ENCODE measurements around the gene ACP1. TPM values are rescaled to one million over a fixed set of nuclear protein-coding genes. Genes with fewer than 3 reads are reported as not detected.

The ACP1 gene
- total and polyA plus RNA-seq, 9 donors: 59.1 to 89.0 (median 70.8) TPM

DNA sequence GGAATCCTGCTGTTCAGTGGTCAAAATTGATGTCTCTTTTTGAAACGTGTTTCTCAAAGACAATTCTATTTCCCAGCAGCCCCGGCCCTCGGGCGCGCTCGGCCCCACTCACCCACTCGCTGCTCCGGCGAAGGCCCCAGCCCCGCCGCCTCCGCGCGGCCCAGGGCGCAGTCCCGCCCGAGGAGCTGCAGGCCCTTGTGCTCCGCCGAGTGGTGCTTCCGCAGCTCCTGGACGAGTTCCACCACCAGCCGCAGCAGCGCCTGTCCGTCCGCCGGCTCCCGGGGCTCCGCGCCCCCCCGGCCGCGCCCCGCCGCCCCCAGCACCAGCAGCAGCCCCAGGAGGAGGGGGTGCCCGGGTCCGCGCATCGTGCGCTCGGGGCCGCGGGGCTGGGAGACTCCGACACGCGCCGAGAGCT is 22.7 kb downstream of the ACP1 start:
- Histone ChIP-seq H3K27ac (peak overlapping the region; percentile 50 to 79), H3K9me3 (no peaks in the 10 kb centered on the region), H3K4me1 (ENCODE audit: insufficient read depth) (peaks cover 11% of the 10 kb centered on the region), H3K27me3 (no peaks in the 10 kb centered on the region), H3K4me3 (peak overlapping the region; percentile 62), H3K36me3 (no peaks in the 10 kb centered on the region)
- TF ChIP-seq, protein P1, sequence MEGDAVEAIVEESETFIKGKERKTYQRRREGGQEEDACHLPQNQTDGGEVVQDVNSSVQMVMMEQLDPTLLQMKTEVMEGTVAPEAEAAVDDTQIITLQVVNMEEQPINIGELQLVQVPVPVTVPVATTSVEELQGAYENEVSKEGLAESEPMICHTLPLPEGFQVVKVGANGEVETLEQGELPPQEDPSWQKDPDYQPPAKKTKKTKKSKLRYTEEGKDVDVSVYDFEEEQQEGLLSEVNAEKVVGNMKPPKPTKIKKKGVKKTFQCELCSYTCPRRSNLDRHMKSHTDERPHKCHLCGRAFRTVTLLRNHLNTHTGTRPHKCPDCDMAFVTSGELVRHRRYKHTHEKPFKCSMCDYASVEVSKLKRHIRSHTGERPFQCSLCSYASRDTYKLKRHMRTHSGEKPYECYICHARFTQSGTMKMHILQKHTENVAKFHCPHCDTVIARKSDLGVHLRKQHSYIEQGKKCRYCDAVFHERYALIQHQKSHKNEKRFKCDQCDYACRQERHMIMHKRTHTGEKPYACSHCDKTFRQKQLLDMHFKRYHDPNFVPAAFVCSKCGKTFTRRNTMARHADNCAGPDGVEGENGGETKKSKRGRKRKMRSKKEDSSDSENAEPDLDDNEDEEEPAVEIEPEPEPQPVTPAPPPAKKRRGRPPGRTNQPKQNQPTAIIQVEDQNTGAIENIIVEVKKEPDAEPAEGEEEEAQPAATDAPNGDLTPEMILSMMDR (IDR thresholded peaks at IDR 0.05): no peak
- no peak for TF ChIP-seq POLR2A (IDR thresholded peaks at IDR 0.05)
- no peak for TF ChIP-seq EP300 (IDR thresholded peaks at IDR 0.05)
- DNase-seq: peak; percentile 49 to 80 (median 67)
- intact Hi-C loops (cut with DNase I): loop anchor here in 2 of 4 donors (5.0 kb wide), 1 partner anchor 115 kb away; no protein-coding TSS in a partner anchor
- 1% methylated on average over 30 to 46 of the region's 46 CpGs for WGBS, 3 donors

GRCh38 chr2:287911-288757 is 23.4 kb downstream of the ACP1 start, which contains the start of gene ALKAL2:
Gene ALKAL2, minus strand, starts transcription at chr2:288091. Its CDS starts 256 bp downstream, at chr2:287835.
- H3K9me3 ChIP-seq: no peaks in the 10 kb centered on the region
- H3K27ac ChIP-seq: peak within 1 kb of the TSS; percentile 50 to 79
- no peaks in the 10 kb centered on the region for H3K36me3 ChIP-seq
- H3K4me1 ChIP-seq (ENCODE audit: insufficient read depth): peaks cover 11% of the 10 kb centered on the region
- TF ChIP-seq EP300 (IDR thresholded peaks at IDR 0.05): no peak
- no peak for TF ChIP-seq POLR2A (IDR thresholded peaks at IDR 0.05)
- TF ChIP-seq, protein P1 (IDR thresholded peaks at IDR 0.05): no peak
- peak within 1 kb of the TSS; percentile 62 for H3K4me3 ChIP-seq
- WGBS, 3 donors: 0 to 2% (median 1%) methylated on average over 30 to 127 of the region's 128 CpGs
- intact Hi-C loops (cut with DNase I): loop anchor here in 2 of 4 donors (5.0 kb wide), 1 partner anchor 116 kb away; no protein-coding TSS in a partner anchor
- peak; percentile 28 to 78 (median 64) for DNase-seq
- H3K27me3 ChIP-seq: no peaks in the 10 kb centered on the region

DNA sequence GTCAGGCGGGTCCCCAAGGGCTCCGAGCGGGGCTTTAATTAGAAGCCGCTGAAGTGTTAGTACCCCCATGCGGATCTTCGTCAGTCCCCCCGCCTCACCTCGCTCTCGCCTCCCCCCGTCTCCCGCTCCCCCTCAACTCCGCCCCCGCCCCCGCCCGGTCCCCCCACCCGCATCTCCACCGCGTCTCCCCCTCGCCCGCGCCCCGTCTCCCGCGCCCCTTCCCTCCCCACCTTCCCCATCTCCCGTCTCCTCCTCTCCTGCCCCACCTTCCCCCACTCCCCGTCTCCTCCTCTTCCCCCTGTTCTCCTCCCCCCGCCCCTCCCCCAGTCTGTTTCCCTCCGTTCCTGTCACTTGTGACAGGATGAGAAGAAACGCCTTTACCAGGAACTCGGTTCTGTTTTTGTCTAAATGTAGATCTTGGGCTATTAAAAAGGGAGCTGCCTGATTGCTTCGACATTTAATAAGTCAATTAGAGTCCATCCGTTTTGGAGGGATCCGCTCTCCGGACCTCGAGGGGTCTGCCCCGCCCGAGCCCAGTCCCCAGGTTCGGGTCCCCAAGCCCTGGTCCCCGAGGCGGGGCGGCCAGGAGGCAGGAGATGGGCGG is 24.1 kb downstream of the ACP1 start:
- Histone ChIP-seq H3K27ac (peak overlapping the region; percentile 50 to 79), H3K36me3 (no peaks in the 10 kb centered on the region), H3K4me1 (ENCODE audit: insufficient read depth) (peaks cover 11% of the 10 kb centered on the region), H3K9me3 (no peaks in the 10 kb centered on the region), H3K4me3 (peak overlapping the region; percentile 62), H3K27me3 (no peaks in the 10 kb centered on the region)
- peak; percentile 47 to 82 (median 63) for DNase-seq
- intact Hi-C loops (cut with DNase I): loop anchor here in 2 of 4 donors (5.0 kb wide), 1 partner anchor 117 kb away; no protein-coding TSS in a partner anchor
- TF ChIP-seq EP300 (IDR thresholded peaks at IDR 0.05): no peak
- no peak for TF ChIP-seq POLR2A (IDR thresholded peaks at IDR 0.05)
- TF ChIP-seq, protein P1 (IDR thresholded peaks at IDR 0.05): no peak
- WGBS, 3 donors: 1 to 2% (median 1%) methylated on average over 14 to 41 of the region's 42 CpGs

GRCh38 chr2:289362-290089 is 24.8 kb downstream of the ACP1 start:
- peak; percentile 58 to 75 (median 62) for DNase-seq
- Histone ChIP-seq H3K27me3 (no peaks in the 10 kb centered on the region), H3K27ac (peak overlapping the region; percentile 17 to 75), H3K4me1 (ENCODE audit: insufficient read depth) (peaks cover 11% of the 10 kb centered on the region), H3K36me3 (no peaks in the 10 kb centered on the region), H3K9me3 (no peaks in the 10 kb centered on the region), H3K4me3 (peak overlapping the region; percentile 62)
- TF ChIP-seq, protein P1 (IDR thresholded peaks at IDR 0.05): no peak
- no peak for TF ChIP-seq EP300 (IDR thresholded peaks at IDR 0.05)
- no peak for TF ChIP-seq POLR2A (IDR thresholded peaks at IDR 0.05)
- intact Hi-C loops (cut with DNase I): loop anchor here in 2 of 4 donors (5.0 kb wide), 1 partner anchor 117 kb away; no protein-coding TSS in a partner anchor
- WGBS, 3 donors: 0 to 1% (median 1%) methylated on average over 57 to 60 of the region's 60 CpGs
